Fibroblast of lung (primary cell): ENCODE measurements around the gene ARHGAP28. TPM values are rescaled to one million over a fixed set of nuclear protein-coding genes. Genes with fewer than 3 reads are reported as not detected.

Experiments used
- DNase-seq, 2 donors: peaks; one replicate each; pipeline versions ENCODE4 v3.0.0 to v3.0.0-alpha.2; 2010; ENCODE audit warnings: low read depth in 2 of 2
- H2AFZ ChIP-seq: 2 replicates; pipeline ENCODE4 v1.5.1; 2012; ENCODE audit warnings: low read length, control low read depth, inconsistent platforms
- H3K27ac ChIP-seq: 2 replicates; pipeline ENCODE4 v1.5.1; 2011; ENCODE audit warnings: low read length, control low read depth; ENCODE audit not compliant: insufficient read depth
- H3K27me3 ChIP-seq: 2 replicates; pipeline ENCODE4 v1.5.1; 2011; ENCODE audit warnings: mild to moderate bottlenecking, low read length; ENCODE audit not compliant: control insufficient read depth, insufficient read depth
- H3K36me3 ChIP-seq: 2 replicates; pipeline ENCODE4 v1.5.1; 2011; ENCODE audit warnings: low read length; ENCODE audit not compliant: control insufficient read depth, insufficient read depth
- H3K4me1 ChIP-seq: 2 replicates; pipeline ENCODE4 v1.5.1; 2011; ENCODE audit warnings: low read length; ENCODE audit not compliant: control insufficient read depth, insufficient read depth; ENCODE audit errors: extremely low read depth
- H3K4me2 ChIP-seq: 2 replicates; pipeline ENCODE4 v1.5.1; 2011; ENCODE audit warnings: low read length, control low read depth; ENCODE audit not compliant: insufficient read depth; ENCODE audit errors: extremely low read depth
- H3K4me3 ChIP-seq, 4 experiments: fragments of 200-600 bp in 1 of 4; sonication (generic) in 1 of 4; replicated peaks in 1 of 4; 2 replicates each; pipeline ENCODE4 v1.5.1; 2011 to 2016; ENCODE audit warnings: low read length in 4 of 4, low read depth in 3 of 4, mild to moderate bottlenecking in 3 of 4, control low read depth in 2 of 4, inconsistent platforms in 1 of 4, mixed read lengths in 1 of 4; ENCODE audit not compliant: insufficient read depth in 1 of 4; ENCODE audit errors: control extremely low read depth in 1 of 4
- H3K79me2 ChIP-seq: 2 replicates; pipeline ENCODE4 v1.5.1; 2012; ENCODE audit warnings: mild to moderate bottlenecking, low read length, inconsistent platforms; ENCODE audit not compliant: control insufficient read depth, insufficient read depth
- H3K9ac ChIP-seq: 2 replicates; pipeline ENCODE4 v1.5.1; 2011; ENCODE audit warnings: mild to moderate bottlenecking, low read length, control low read depth; ENCODE audit not compliant: insufficient read depth
- H3K9me3 ChIP-seq: 2 replicates; pipeline ENCODE4 v1.5.1; 2012; ENCODE audit warnings: low read depth, low read length; ENCODE audit not compliant: control insufficient read depth, insufficient read depth
- H4K20me1 ChIP-seq: 2 replicates; pipeline ENCODE4 v1.5.1; 2011; ENCODE audit warnings: low read length; ENCODE audit not compliant: control insufficient read depth, insufficient read depth; ENCODE audit errors: extremely low read depth
- EZH2 ChIP-seq: IDR thresholded peaks from 2 replicates; pipeline ENCODE4 v1.5.1; 2012; ENCODE audit warnings: low read length, control low read depth, mild to moderate bottlenecking; ENCODE audit errors: missing control alignments
- polyA plus RNA-seq, 2 donors: library from polyadenylated mRNA; depleted of rRNA in 1 of 2; stranded (reverse) in 1 of 2; unstranded in 1 of 2; fragments of >200 nt; gene quantifications; 2 replicates each; pipeline ENCODE4 v1.2.1, GENCODE V29; 2011 to 2012; ENCODE audit warnings: missing spikeins in 1 of 2
- total RNA-seq: library from RNA; depleted of rRNA; stranded (reverse); fragments of >200 nt; gene quantifications from 2 replicates; pipeline ENCODE4 v1.2.1, GENCODE V29; 2014
- TF ChIP-seq, protein P1 (sequence below), 2 donors: IDR thresholded peaks in 1 of 2; conservative IDR thresholded peaks in 1 of 2; 1 replicate in 1 of 2; 2 replicates in 1 of 2; pipeline ENCODE4 v1.5.1; 2011 to 2012; ENCODE audit warnings: low read length in 2 of 2, control low read depth in 1 of 2, inconsistent platforms in 1 of 2, low read depth in 1 of 2, mild to moderate bottlenecking in 1 of 2

ARHGAP28 gene
- total and polyA plus RNA-seq, 2 donors (not counting 1 experiment from before 2014, with no cell fraction given): 3.3 to 35.0 TPM

- Histone ChIP-seq H3K4me3 (no peak overlapping the region), H3K36me3 (no peaks in the 10 kb centered on the region), H2AFZ (no peak overlapping the region), H3K9me3 (no peaks in the 10 kb centered on the region), H3K4me2 (no peak overlapping the region), H3K79me2 (no peaks in the 10 kb centered on the region), H3K4me1 (no peaks in the 10 kb centered on the region), H4K20me1 (no peaks in the 10 kb centered on the region), H3K27ac (no peak overlapping the region), H3K9ac (no peak overlapping the region), H3K27me3 (no peaks in the 10 kb centered on the region)
- TF ChIP-seq, protein P1, sequence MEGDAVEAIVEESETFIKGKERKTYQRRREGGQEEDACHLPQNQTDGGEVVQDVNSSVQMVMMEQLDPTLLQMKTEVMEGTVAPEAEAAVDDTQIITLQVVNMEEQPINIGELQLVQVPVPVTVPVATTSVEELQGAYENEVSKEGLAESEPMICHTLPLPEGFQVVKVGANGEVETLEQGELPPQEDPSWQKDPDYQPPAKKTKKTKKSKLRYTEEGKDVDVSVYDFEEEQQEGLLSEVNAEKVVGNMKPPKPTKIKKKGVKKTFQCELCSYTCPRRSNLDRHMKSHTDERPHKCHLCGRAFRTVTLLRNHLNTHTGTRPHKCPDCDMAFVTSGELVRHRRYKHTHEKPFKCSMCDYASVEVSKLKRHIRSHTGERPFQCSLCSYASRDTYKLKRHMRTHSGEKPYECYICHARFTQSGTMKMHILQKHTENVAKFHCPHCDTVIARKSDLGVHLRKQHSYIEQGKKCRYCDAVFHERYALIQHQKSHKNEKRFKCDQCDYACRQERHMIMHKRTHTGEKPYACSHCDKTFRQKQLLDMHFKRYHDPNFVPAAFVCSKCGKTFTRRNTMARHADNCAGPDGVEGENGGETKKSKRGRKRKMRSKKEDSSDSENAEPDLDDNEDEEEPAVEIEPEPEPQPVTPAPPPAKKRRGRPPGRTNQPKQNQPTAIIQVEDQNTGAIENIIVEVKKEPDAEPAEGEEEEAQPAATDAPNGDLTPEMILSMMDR (conservative IDR thresholded peaks at IDR 0.05 in 1 of 2, IDR thresholded peaks at IDR 0.05 in 1 of 2; ENCODE audit: low read depth in 1 of 2, low read length in 2 of 2): no peak
- TF ChIP-seq EZH2: no peak
- DNase-seq: no peak
Observed at GRCh38 chr18:6814882-6815425, 85.4 kb downstream of the ARHGAP28 start.

GRCh38 chr18:6816154-6816553 is 86.6 kb downstream of the ARHGAP28 start:
- Histone ChIP-seq H3K27me3 (no peaks in the 10 kb centered on the region), H3K9ac (no peak overlapping the region), H4K20me1 (no peaks in the 10 kb centered on the region), H3K79me2 (no peaks in the 10 kb centered on the region), H2AFZ (no peak overlapping the region), H3K27ac (no peak overlapping the region), H3K36me3 (no peaks in the 10 kb centered on the region), H3K4me2 (no peak overlapping the region), H3K9me3 (no peaks in the 10 kb centered on the region), H3K4me1 (no peaks in the 10 kb centered on the region), H3K4me3 (no peak overlapping the region)
- peak in 1 of 2 donors; percentile 25 for DNase-seq
- TF ChIP-seq, protein P1 (conservative IDR thresholded peaks at IDR 0.05 in 1 of 2, IDR thresholded peaks at IDR 0.05 in 1 of 2; ENCODE audit: low read depth in 1 of 2, low read length in 2 of 2): no peak
- no peak for TF ChIP-seq EZH2

DNA sequence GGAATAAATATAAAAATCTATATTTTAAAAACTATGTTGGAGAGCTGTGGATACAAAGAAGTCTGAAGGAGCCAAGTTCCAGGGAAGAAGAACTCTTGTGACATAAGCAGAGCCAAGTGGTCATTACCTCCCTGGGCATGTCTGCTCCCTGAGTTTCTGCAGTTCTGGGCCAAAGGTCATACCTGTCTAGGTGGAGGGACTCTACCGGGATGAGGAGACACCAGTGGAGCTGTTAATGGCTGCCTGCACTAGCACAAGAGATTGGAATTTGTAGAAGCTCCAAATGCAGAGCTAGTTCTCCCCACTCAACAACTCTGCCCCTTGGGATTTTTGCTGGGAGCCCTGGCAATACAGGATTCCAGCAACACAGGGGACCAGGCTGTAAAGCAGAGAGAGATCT is 89.8 kb downstream of the ARHGAP28 start:
- no peak for DNase-seq
- Histone ChIP-seq H2AFZ (no peak overlapping the region), H3K79me2 (no peaks in the 10 kb centered on the region), H3K4me3 (no peak overlapping the region), H3K9me3 (no peaks in the 10 kb centered on the region), H3K9ac (no peak overlapping the region), H3K4me2 (no peak overlapping the region), H3K36me3 (no peaks in the 10 kb centered on the region), H4K20me1 (no peaks in the 10 kb centered on the region), H3K27me3 (no peaks in the 10 kb centered on the region), H3K4me1 (no peaks in the 10 kb centered on the region), H3K27ac (no peak overlapping the region)
- no peak for TF ChIP-seq EZH2
- TF ChIP-seq, protein P1 (conservative IDR thresholded peaks at IDR 0.05 in 1 of 2, IDR thresholded peaks at IDR 0.05 in 1 of 2; ENCODE audit: low read depth in 1 of 2, low read length in 2 of 2): no peak
